Transverse colon (tissue), 4 donors: ENCODE measurements around the gene IL17REL. TPM values are rescaled to one million over a fixed set of nuclear protein-coding genes. Genes with fewer than 3 reads are reported as not detected.

Experiments
- DNase-seq: peaks from one replicate; pipeline ENCODE4 v3.0.0-alpha.2; 2019
- H3K27ac ChIP-seq, 4 donors: fragments of 200-600 bp; sonication (generic); 2 replicates each; pipeline ENCODE4 v1.5.1; 2016 to 2018; ENCODE audit warnings: inconsistent platforms in 4 of 4
- H3K27me3 ChIP-seq: fragments of 200-600 bp; sonication (generic); 2 replicates; pipeline ENCODE4 v1.5.1; 2017; ENCODE audit warnings: inconsistent platforms
- H3K36me3 ChIP-seq, 4 donors: fragments of 200-600 bp; sonication (generic); 2 replicates each; pipeline ENCODE4 v1.5.1; 2017 to 2019; ENCODE audit warnings: inconsistent platforms in 4 of 4
- H3K4me1 ChIP-seq, 4 donors: fragments of 200-600 bp; sonication (generic); 2 replicates each; pipeline ENCODE4 v1.5.1; 2017 to 2020; ENCODE audit warnings: inconsistent platforms in 4 of 4
- H3K4me3 ChIP-seq, 4 donors: fragments of 200-600 bp; sonication (generic); 1 replicate in 1 of 4; 2 replicates in 3 of 4; pipeline versions ENCODE4 v1.5.1 to v1.6.1; 2017 to 2019; ENCODE audit warnings: inconsistent platforms in 4 of 4
- H3K9me3 ChIP-seq, 2 donors: fragments of 200-600 bp; sonication (generic); 2 replicates each; pipeline ENCODE4 v1.5.1; 2017 to 2019; ENCODE audit warnings: inconsistent platforms in 2 of 2
- CTCF ChIP-seq, 5 experiments: fragments of 200-600 bp in 3 of 5; fragments of 450-650 bp in 2 of 5; sonication (generic) in 3 of 5; IDR thresholded peaks; 1 replicate in 2 of 5; 2 replicates in 3 of 5; pipeline ENCODE4 v1.5.1; 2016 to 2017; ENCODE audit warnings: antibody characterized with exemption in 5 of 5, inconsistent platforms in 3 of 5, mild to moderate bottlenecking in 2 of 5, moderate library complexity in 1 of 5
- EP300 ChIP-seq: sonication (generic); formaldehyde crosslinking; IDR thresholded peaks from one replicate; pipeline ENCODE4 v1.6.1; 2017; ENCODE audit warnings: antibody characterized with exemption, low read depth
- POLR2A ChIP-seq: fragments of 450-650 bp; IDR thresholded peaks from one replicate; pipeline ENCODE4 v1.6.1; 2016; ENCODE audit warnings: antibody characterized with exemption, mild to moderate bottlenecking, moderate library complexity
- POLR2AphosphoS5 ChIP-seq, 3 donors: sonication (generic); formaldehyde crosslinking; IDR thresholded peaks; one replicate each; pipeline ENCODE4 v1.6.1; 2016; ENCODE audit warnings: antibody characterized with exemption in 3 of 3
- WGBS, 2 donors: methylation state at CpG; one replicate each; pipeline ENCODE4 v1.1.5; 2018; ENCODE audit warnings: low coverage in 1 of 2; 5-methylcytosine and 5-hydroxymethylcytosine counted together
- in situ Hi-C, 4 donors: fragments of 200-750 bp; cut with MboI; loops; one replicate each; pipeline versions ENCODE4 v1.15.0 to v1.15.1; 2017; ENCODE audit warnings: low sequenced_read_pairs in 3 of 4, low pct_ligation_motif_present in 1 of 4, low pct_unique_long_range_greater_than_20kb in 1 of 4
- intact Hi-C: fragments of 100-400 bp; cut with DNase I; formaldehyde crosslinking; loops from one replicate; pipeline ENCODE4 v1.15.1; 2023; ENCODE audit warnings: low total_unique reads
- total RNA-seq, 4 donors: library from RNA; depleted of rRNA; stranded (reverse); fragments of >200 nt; gene quantifications; one replicate each; pipeline ENCODE4 v1.1.0, GENCODE V29; 2016

The IL17REL gene
- total RNA-seq, 4 donors from 2014 or later, result 0.32 to 2.2 (median 1.3) TPM

- peaks cover 0 to 11% (median 6%) of the 10 kb centered on the region in 4 donors for H3K36me3 ChIP-seq
- H3K4me3 ChIP-seq, result peak overlapping the region in 1 of 4 donors; percentile 9
- H3K9me3 ChIP-seq, result no peaks in the 10 kb centered on the region
- no peaks in the 10 kb centered on the region for H3K27me3 ChIP-seq
- intact Hi-C loops, result no loop called here
- peak overlapping the region; percentile 93 to 95 (median 94) for H3K27ac ChIP-seq
- TF ChIP-seq POLR2A (no peak), EP300 (no peak), CTCF (IDR thresholded peaks at IDR 0.05) (no peak), POLR2AphosphoS5 (IDR thresholded peaks at IDR 0.05) (peak in 2 of 3 donors; percentile 42 to 44)
- in situ Hi-C loops, result loop anchor here in 1 of 4 donors (25.0 kb wide), 1 partner anchor 105 kb away; the partner anchor contains the start of gene ZBED4
- DNase-seq, result peak; percentile 30
- H3K4me1 ChIP-seq, result peaks cover 37 to 68% (median 63%) of the 10 kb centered on the region in 4 donors
- WGBS, 2 donors, result 74 to 78% methylated on average over 1 to 15 of the region's 18 CpGs
These were observed 44.8 kb downstream of the IL17REL start for GRCh38 chr22:49967706-49968208.

GRCh38 chr22:49966774-49967705, 45.5 kb downstream of the IL17REL start:
- H3K4me1 ChIP-seq, result peaks cover 35 to 72% (median 63%) of the 10 kb centered on the region in 4 donors
- TF ChIP-seq POLR2A, result peak; percentile 12
- TF ChIP-seq POLR2AphosphoS5 (IDR thresholded peaks at IDR 0.05), result peak in 1 of 3 donors; percentile 6
- no peak for TF ChIP-seq EP300
- H3K9me3 ChIP-seq, result no peaks in the 10 kb centered on the region
- H3K4me3 ChIP-seq, result peak overlapping the region in 1 of 4 donors; percentile 9
- in situ Hi-C loops (loop anchor here in 1 of 4 donors (25.0 kb wide), 1 partner anchor 105 kb away; the partner anchor contains the start of gene ZBED4), intact Hi-C loops (no loop called here)
- H3K27ac ChIP-seq, result peak overlapping the region; percentile 93 to 95 (median 94)
- DNase-seq, result peak; percentile 52
- 74% methylated on average over 34 of the region's 36 CpGs; no CpG with 5 or more reads in 1 of the 2 donors for WGBS, 2 donors
- H3K36me3 ChIP-seq, result peaks cover 0 to 13% (median 8%) of the 10 kb centered on the region in 4 donors
- H3K27me3 ChIP-seq, result no peaks in the 10 kb centered on the region

GRCh38 chr22:49966041-49966773, 46.4 kb downstream of the IL17REL start:
- DNase-seq, result peak; percentile 21
- Histone ChIP-seq H3K27ac (peak overlapping the region; percentile 93 to 95 (median 94)), H3K27me3 (no peaks in the 10 kb centered on the region), H3K9me3 (no peaks in the 10 kb centered on the region), H3K4me3 (no peak overlapping the region), H3K4me1 (peaks cover 29 to 63% (median 55%) of the 10 kb centered on the region in 4 donors), H3K36me3 (peaks cover 0 to 13% (median 8%) of the 10 kb centered on the region in 4 donors)
- intact Hi-C loops (no loop called here), in situ Hi-C loops (loop anchor here in 1 of 4 donors (25.0 kb wide), 1 partner anchor 104 kb away; the partner anchor contains the start of gene ZBED4)
- no peak for TF ChIP-seq EP300
- peak; percentile 7 for TF ChIP-seq POLR2A
- TF ChIP-seq CTCF (IDR thresholded peaks at IDR 0.05), result no peak
- TF ChIP-seq POLR2AphosphoS5 (IDR thresholded peaks at IDR 0.05), result no peak
- WGBS, 2 donors, result 73% methylated on average over 11 of the region's 11 CpGs; no CpG with 5 or more reads in 1 of the 2 donors
